ENCODE data around the gene DOCK1. TPM values are rescaled to one million over a fixed set of nuclear protein-coding genes. Genes with fewer than 3 reads are reported as not detected.

Gene DOCK1
- total RNA-seq, 1 donor from 2014 or later = 72.6 TPM

- Mint-ChIP-seq H3K36me3 (peaks cover 35% of the 10 kb centered on the region), H3K4me3 (no peak overlapping the region), H3K27ac (no peak overlapping the region)
Measured at GRCh38 chr10:127428385-127428980, 523.3 kb downstream of the DOCK1 start.

GRCh38 chr10:127429601-127430312 is 524.5 kb downstream of the DOCK1 start:
- H4K20me1 ChIP-seq (ENCODE audit: low read depth) = no peaks in the 10 kb centered on the region
- H3K27ac ChIP-seq = no peak overlapping the region
- H3K4me2 ChIP-seq = no peak overlapping the region
- Mint-ChIP-seq H3K27me3 (ENCODE audit: insufficient read depth, low read depth) (peaks cover 3% of the 10 kb centered on the region), H3K4me1 (no peaks in the 10 kb centered on the region), H3K4me3 (no peak overlapping the region), H3K27ac (no peak overlapping the region), H3K9me3 (peaks cover 13% of the 10 kb centered on the region), H3K36me3 (peaks cover 41% of the 10 kb centered on the region)
- no peak for DNase-seq (ENCODE audit: low spot score)
- no peak overlapping the region for H3K9ac ChIP-seq
- H3K4me1 ChIP-seq = no peaks in the 10 kb centered on the region
- no peak overlapping the region for H2AFZ ChIP-seq (replicated peaks)
- TF ChIP-seq EZH2phosphoT487 (IDR thresholded peaks at IDR 0.05) = no peak
- no peak for TF ChIP-seq EZH2 (IDR thresholded peaks at IDR 0.05)
- TF ChIP-seq CTCF (IDR thresholded peaks at IDR 0.05) = no peak
- H3K36me3 ChIP-seq = no peaks in the 10 kb centered on the region
- H3K9me3 ChIP-seq (ENCODE audit: low read depth) = no peaks in the 10 kb centered on the region
- H3K4me3 ChIP-seq = no peak overlapping the region
- no peaks in the 10 kb centered on the region for H3K27me3 ChIP-seq
- no peaks in the 10 kb centered on the region for H3K79me2 ChIP-seq (ENCODE audit: low read depth)
- no peaks in the 10 kb centered on the region for H3F3A ChIP-seq (ENCODE audit: low read depth)

More at GRCh38 chr10:127428385-127428980, 523.3 kb downstream of the DOCK1 start:
- Histone ChIP-seq H3F3A (ENCODE audit: low read depth) (no peaks in the 10 kb centered on the region), H3K27ac (no peak overlapping the region), H3K79me2 (ENCODE audit: low read depth) (no peaks in the 10 kb centered on the region), H3K4me2 (no peak overlapping the region), H2AFZ (replicated peaks) (no peak overlapping the region), H4K20me1 (ENCODE audit: low read depth) (no peaks in the 10 kb centered on the region), H3K27me3 (no peaks in the 10 kb centered on the region), H3K9ac (no peak overlapping the region), H3K4me3 (no peak overlapping the region), H3K4me1 (no peaks in the 10 kb centered on the region), H3K36me3 (no peaks in the 10 kb centered on the region), H3K9me3 (ENCODE audit: low read depth) (no peaks in the 10 kb centered on the region)
- Mint-ChIP-seq H3K9me3 (peaks cover 13% of the 10 kb centered on the region), H3K4me1 (peaks cover 6% of the 10 kb centered on the region), H3K27me3 (ENCODE audit: insufficient read depth, low read depth) (peaks cover 3% of the 10 kb centered on the region)
- DNase-seq (ENCODE audit: low spot score) = no peak
- TF ChIP-seq EZH2phosphoT487 (IDR thresholded peaks at IDR 0.05) (no peak), EZH2 (IDR thresholded peaks at IDR 0.05) (no peak), CTCF (IDR thresholded peaks at IDR 0.05) (no peak)

- H3K36me3 ChIP-seq = no peaks in the 10 kb centered on the region
- H3K27me3 ChIP-seq = no peaks in the 10 kb centered on the region
- no peaks in the 10 kb centered on the region for H3K79me2 ChIP-seq (ENCODE audit: low read depth)
- TF ChIP-seq EZH2 (IDR thresholded peaks at IDR 0.05) = no peak
- TF ChIP-seq CTCF (IDR thresholded peaks at IDR 0.05) = no peak
- TF ChIP-seq EZH2phosphoT487 (IDR thresholded peaks at IDR 0.05) = no peak
- Mint-ChIP-seq H3K9me3 (peaks cover 13% of the 10 kb centered on the region), H3K27me3 (ENCODE audit: insufficient read depth, low read depth) (peaks cover 3% of the 10 kb centered on the region), H3K4me1 (no peaks in the 10 kb centered on the region), H3K4me3 (no peak overlapping the region), H3K27ac (no peak overlapping the region), H3K36me3 (peaks cover 33% of the 10 kb centered on the region)
- H3F3A ChIP-seq (ENCODE audit: low read depth) = no peaks in the 10 kb centered on the region
- H2AFZ ChIP-seq (replicated peaks) = no peak overlapping the region
- H4K20me1 ChIP-seq (ENCODE audit: low read depth) = no peaks in the 10 kb centered on the region
- DNase-seq (ENCODE audit: low spot score) = no peak
- H3K9me3 ChIP-seq (ENCODE audit: low read depth) = no peaks in the 10 kb centered on the region
- H3K4me2 ChIP-seq = no peak overlapping the region
- no peaks in the 10 kb centered on the region for H3K4me1 ChIP-seq
- no peak overlapping the region for H3K9ac ChIP-seq
- H3K4me3 ChIP-seq = no peak overlapping the region
- H3K27ac ChIP-seq = no peak overlapping the region
Measured at GRCh38 chr10:127431525-127431924, 526.3 kb downstream of the DOCK1 start.
